HepG2 (cell line): ENCODE results near the gene PLCXD3. TPM values are rescaled to one million over a fixed set of nuclear protein-coding genes. Genes with fewer than 3 reads are reported as not detected.
"Not testable (repeated sequence)": the region's sequence is repeated elsewhere in the genome, so short reads cannot be mapped to it uniquely, and the experiment has no call there.

Experiments used
- ATAC-seq: fragments of 200-7000 bp; cut with Tn5 transposase; 3 replicates; pipeline ENCODE4 v1.9.1; 2020; ENCODE audit warnings: mild to moderate bottlenecking, moderate library complexity
- BruUV-seq: library from RNA; stranded (reverse); fragments of 400-500 nt; replicated peaks from 2 replicates; lab custom pipeline; 2021; lab: Mats Ljungman, UMichigan
- CTCF ChIA-PET: fragments of 300-600 bp; formaldehyde crosslinking; extraction: SDS; loops from one replicate; lab custom pipeline; 2021; ENCODE audit warnings: low total read pairs, inconsistent platforms, low intra/inter-chr PET ratio; lab: Yijun Ruan, JAX
- POLR2A ChIA-PET: fragments of 350-600 bp; sonication (Branson Sonifier 250); formaldehyde crosslinking; loops from one replicate; lab custom pipeline; 2020; ENCODE audit warnings: antibody characterized with exemption, inconsistent platforms; lab: Yijun Ruan, JAX
- DNase-seq: peaks from one replicate; pipeline ENCODE4 v3.0.0-alpha.2; 2015; ENCODE audit warnings: low spot score
- FAIRE-seq: peaks from 3 replicates; lab custom pipeline; 2011; peaks lifted over from hg19 to GRCh38; lab: Jason Lieb, UNC
- H2AFZ ChIP-seq: one replicate; pipeline ENCODE4 v1.6.1; 2011; ENCODE audit warnings: low read length, inconsistent platforms
- H3K27ac ChIP-seq: fragments of 300-600 bp; 3 replicates; pipeline ENCODE4 v1.8.0; 2011; ENCODE audit warnings: mixed run types, mild to moderate bottlenecking, mixed read lengths, low read length, inconsistent platforms; ENCODE audit not compliant: insufficient read depth; ENCODE audit errors: extremely low read length
- H3K27me3 ChIP-seq, 2 experiments: fragments of 200-600 bp in 1 of 2; 2 replicates in 1 of 2; 3 replicates in 1 of 2; pipeline versions ENCODE4 v1.6.0 to v1.8.0; 2011; ENCODE audit warnings: low read length in 2 of 2, mild to moderate bottlenecking in 2 of 2, moderate library complexity in 2 of 2, inconsistent platforms in 1 of 2; ENCODE audit not compliant: insufficient read depth in 2 of 2, control insufficient read depth in 1 of 2
- H3K36me3 ChIP-seq, 2 experiments: fragments of 200-600 bp in 1 of 2; replicated peaks in 1 of 2; 2 replicates in 1 of 2; 3 replicates in 1 of 2; pipeline versions ENCODE4 v1.5.1 to v1.8.0; 2011; ENCODE audit warnings: low read length in 2 of 2, inconsistent platforms in 1 of 2; ENCODE audit not compliant: insufficient read depth in 2 of 2, control insufficient read depth in 1 of 2
- H3K4me1 ChIP-seq: 2 replicates; pipeline ENCODE4 v1.5.1; 2012; ENCODE audit warnings: low read length, inconsistent platforms; ENCODE audit not compliant: insufficient read depth
- H3K4me2 ChIP-seq: 2 replicates; pipeline ENCODE4 v1.6.0; 2011; ENCODE audit warnings: low read depth, low read length, inconsistent platforms
- H3K4me3 ChIP-seq, 3 experiments: fragments of 200-600 bp in 1 of 3; sonication (generic), shearing (Covaris generic) in 1 of 3; replicated peaks in 1 of 3; 2 replicates each; pipeline ENCODE4 v1.5.1; 2011 to 2016; ENCODE audit warnings: low read length in 3 of 3, inconsistent platforms in 2 of 3, low read depth in 2 of 3, mild to moderate bottlenecking in 2 of 3, control low read depth in 1 of 3, mixed read lengths in 1 of 3; ENCODE audit not compliant: insufficient read depth in 1 of 3
- H3K79me2 ChIP-seq: one replicate; pipeline ENCODE4 v1.6.1; 2011; ENCODE audit warnings: low read length, inconsistent platforms; ENCODE audit not compliant: insufficient read depth
- H3K9ac ChIP-seq: 2 replicates; pipeline ENCODE4 v1.6.0; 2011; ENCODE audit warnings: mild to moderate bottlenecking, low read depth, low read length, inconsistent platforms; ENCODE audit not compliant: insufficient read depth
- H3K9me3 ChIP-seq: 2 replicates; pipeline ENCODE4 v1.5.1; 2012; ENCODE audit warnings: mild to moderate bottlenecking, low read length
- H4K20me1 ChIP-seq: 2 replicates; pipeline ENCODE4 v1.6.0; 2011; ENCODE audit warnings: inconsistent platforms, mild to moderate bottlenecking, low read length, moderate library complexity; ENCODE audit not compliant: insufficient read depth
- EHMT2 ChIP-seq: fragments of 200-600 bp; sonication (generic); IDR thresholded peaks from 2 replicates; pipeline ENCODE4 v1.7.0; 2017; ENCODE audit warnings: antibody characterized with exemption, low read depth, low read length, borderline replicate concordance
- GLMP ChIP-seq: sonication (generic); formaldehyde crosslinking; IDR thresholded peaks from 2 replicates; pipeline ENCODE4 v1.9.0; 2021; ENCODE audit warnings: missing genetic modification reagents, mild to moderate bottlenecking, borderline replicate concordance
- MAF1 ChIP-seq: sonication (generic); formaldehyde crosslinking; IDR thresholded peaks from 2 replicates; pipeline ENCODE4 v1.5.0; 2020; ENCODE audit warnings: missing genetic modification reagents, borderline replicate concordance
- MAFG ChIP-seq: sonication (generic); formaldehyde crosslinking; IDR thresholded peaks from 2 replicates; pipeline ENCODE4 v1.5.1; 2020; ENCODE audit warnings: mild to moderate bottlenecking, missing genetic modification reagents
- NR2F2 ChIP-seq: IDR thresholded peaks from 2 replicates; pipeline ENCODE4 v1.6.1; 2012; ENCODE audit warnings: low read depth, inconsistent platforms, borderline replicate concordance
- POLR2AphosphoS2 ChIP-seq: IDR thresholded peaks from 2 replicates; pipeline ENCODE4 v1.6.1; 2011; ENCODE audit warnings: low read depth, low read length, improper control_type of control experiment
- RARG ChIP-seq: sonication (generic); formaldehyde crosslinking; IDR thresholded peaks from 2 replicates; pipeline ENCODE4 v1.4.0; 2020; ENCODE audit warnings: low read depth, mild to moderate bottlenecking, missing genetic modification reagents
- REL ChIP-seq: sonication (generic); formaldehyde crosslinking; conservative IDR thresholded peaks from 2 replicates; pipeline ENCODE4 v1.8.0; 2022; ENCODE audit warnings: mild to moderate bottlenecking, missing genetic modification reagents, moderate library complexity
- SMAD3 ChIP-seq: sonication (generic); formaldehyde crosslinking; IDR thresholded peaks from 2 replicates; pipeline ENCODE4 v1.4.0; 2020; ENCODE audit warnings: missing genetic modification reagents
- SP140L ChIP-seq: sonication (generic); formaldehyde crosslinking; IDR thresholded peaks from 2 replicates; pipeline ENCODE4 v1.4.0; 2020; ENCODE audit warnings: missing genetic modification reagents, borderline replicate concordance
- ZNF251 ChIP-seq: sonication (generic); formaldehyde crosslinking; IDR thresholded peaks from 2 replicates; pipeline ENCODE4 v1.9.0; 2021; ENCODE audit warnings: mild to moderate bottlenecking, missing genetic modification reagents
- ZNF432 ChIP-seq: sonication (generic); formaldehyde crosslinking; IDR thresholded peaks from 2 replicates; pipeline ENCODE4 v1.5.0; 2020; ENCODE audit warnings: missing genetic modification reagents, mild to moderate bottlenecking, borderline replicate concordance
- ZNF562 ChIP-seq: sonication (generic); formaldehyde crosslinking; IDR thresholded peaks from 2 replicates; pipeline ENCODE4 v1.8.0; 2022; ENCODE audit warnings: missing genetic modification reagents, borderline replicate concordance
- ZNF567 ChIP-seq: sonication (generic); formaldehyde crosslinking; IDR thresholded peaks from 2 replicates; pipeline ENCODE4 v1.8.1; 2023; ENCODE audit warnings: mild to moderate bottlenecking, missing genetic modification reagents, borderline replicate concordance
- ZNF75D ChIP-seq: sonication (generic); formaldehyde crosslinking; IDR thresholded peaks from 2 replicates; pipeline ENCODE4 v1.8.1; 2023; ENCODE audit warnings: missing genetic modification reagents, mild to moderate bottlenecking, borderline replicate concordance
- ZNF83 ChIP-seq: sonication (generic); formaldehyde crosslinking; IDR thresholded peaks from 2 replicates; pipeline ENCODE4 v1.4.0; 2020; ENCODE audit warnings: missing genetic modification reagents, mild to moderate bottlenecking, borderline replicate concordance
- ZNF850 ChIP-seq: sonication (generic); formaldehyde crosslinking; conservative IDR thresholded peaks from 2 replicates; pipeline ENCODE4 v1.9.0; 2021; ENCODE audit warnings: mild to moderate bottlenecking, missing genetic modification reagents
- ZSCAN22 ChIP-seq: sonication (generic); formaldehyde crosslinking; IDR thresholded peaks from 2 replicates; pipeline ENCODE4 v1.4.0; 2020; ENCODE audit warnings: mild to moderate bottlenecking, missing genetic modification reagents
- WGBS: methylation state at CpG from one replicate; pipeline ENCODE4 v1.1.6; 2017; ENCODE audit warnings: low lambda C conversion rate; 5-methylcytosine and 5-hydroxymethylcytosine counted together
- in situ Hi-C: cut with HindIII; loops from 2 replicates; pipeline ENCODE4 v1.10.0; 2017; ENCODE audit warnings: low pct_unique_long_range_greater_than_20kb; ENCODE audit not compliant: extremely low pct_ligation_motif_present
- intact Hi-C: fragments of 100-400 bp; cut with micrococcal nuclease; formaldehyde crosslinking; loops from one replicate; pipeline ENCODE4 v1.10.0; 2022; ENCODE audit not compliant: unreplicated experiment
- polyA plus RNA-seq, 8 experiments: library from polyadenylated mRNA; depleted of rRNA in 3 of 8; stranded (reverse) in 7 of 8; unstranded in 1 of 8; fragments of >200 nt; fragmentation: Illumina TruSeq in 4 of 8; extraction: Trizol in 4 of 8; gene quantifications; 2 replicates each; pipeline versions ENCODE4 v1.2.1 to v1.2.3, GENCODE V29; 2011 to 2016; ENCODE audit warnings: low read depth in 4 of 8, missing spikeins in 1 of 8, mixed read lengths in 1 of 8; ENCODE audit not compliant: insufficient read depth in 1 of 8
- total RNA-seq, 5 experiments: library from RNA; depleted of rRNA; stranded (reverse); fragments of >200 nt; fragmentation: Illumina TruSeq; extraction: Trizol; gene quantifications; 2 replicates each; pipeline ENCODE4 v1.2.3, GENCODE V29; 2016; ENCODE audit warnings: low read depth in 1 of 5
- TF ChIP-seq, protein P1 (sequence below): sonication (generic); formaldehyde crosslinking; IDR thresholded peaks from 2 replicates; pipeline ENCODE4 v1.8.0; 2022; ENCODE audit warnings: mild to moderate bottlenecking, missing genetic modification reagents
- TF ChIP-seq, protein P2 (sequence below): sonication (generic); formaldehyde crosslinking; IDR thresholded peaks from 2 replicates; pipeline ENCODE4 v1.9.0; 2021; ENCODE audit warnings: missing genetic modification reagents, borderline replicate concordance

The PLCXD3 gene
- total and polyA plus RNA-seq, 2 of the 13 experiments (the other 11 are each of a cell fraction or from before 2014, with no cell fraction given), result not detected

- in situ Hi-C loops, result no loop called here
- CTCF ChIA-PET, result no interaction called here
These were observed 185.3 kb downstream of the PLCXD3 start for GRCh38 chr5:41325074-41325473.

GRCh38 chr5:41322826-41323225 is 187.6 kb downstream of the PLCXD3 start:
- H3K27me3 ChIP-seq, H3K36me3 ChIP-seq, H3K9ac ChIP-seq, intact Hi-C loops, H3K27ac ChIP-seq, H3K4me2 ChIP-seq, POLR2A ChIA-PET, H2AFZ ChIP-seq, ATAC-seq, H4K20me1 ChIP-seq, in situ Hi-C loops, H3K9me3 ChIP-seq, BruUV-seq, CTCF ChIA-PET, H3K4me3 ChIP-seq, H3K79me2 ChIP-seq, FAIRE-seq, DNase-seq, H3K4me1 ChIP-seq: not testable (repeated sequence)
- WGBS, result 8% methylated on average over 3 of the region's 3 CpGs

More at GRCh38 chr5:41325074-41325473, 185.3 kb downstream of the PLCXD3 start:
- H3K27ac ChIP-seq, result no peak overlapping the region
- H4K20me1 ChIP-seq, result no peaks in the 10 kb centered on the region
- FAIRE-seq (no peak), DNase-seq (no peak), ATAC-seq (no peak)
- POLR2A ChIA-PET, result no interaction called here
- intact Hi-C loops, result no loop called here
- no peak overlapping the region for H3K4me2 ChIP-seq
- no TSS peak for BruUV-seq
- H3K9me3 ChIP-seq, result no peaks in the 10 kb centered on the region
- no peaks in the 10 kb centered on the region for H3K79me2 ChIP-seq
- H3K4me1 ChIP-seq, result no peaks in the 10 kb centered on the region
- no peaks in the 10 kb centered on the region for H3K27me3 ChIP-seq
- no peak overlapping the region for H3K4me3 ChIP-seq
- no peaks in the 10 kb centered on the region for H3K36me3 ChIP-seq
- H2AFZ ChIP-seq, result no peak overlapping the region
- no peak overlapping the region for H3K9ac ChIP-seq
- TF ChIP-seq, protein P1, sequence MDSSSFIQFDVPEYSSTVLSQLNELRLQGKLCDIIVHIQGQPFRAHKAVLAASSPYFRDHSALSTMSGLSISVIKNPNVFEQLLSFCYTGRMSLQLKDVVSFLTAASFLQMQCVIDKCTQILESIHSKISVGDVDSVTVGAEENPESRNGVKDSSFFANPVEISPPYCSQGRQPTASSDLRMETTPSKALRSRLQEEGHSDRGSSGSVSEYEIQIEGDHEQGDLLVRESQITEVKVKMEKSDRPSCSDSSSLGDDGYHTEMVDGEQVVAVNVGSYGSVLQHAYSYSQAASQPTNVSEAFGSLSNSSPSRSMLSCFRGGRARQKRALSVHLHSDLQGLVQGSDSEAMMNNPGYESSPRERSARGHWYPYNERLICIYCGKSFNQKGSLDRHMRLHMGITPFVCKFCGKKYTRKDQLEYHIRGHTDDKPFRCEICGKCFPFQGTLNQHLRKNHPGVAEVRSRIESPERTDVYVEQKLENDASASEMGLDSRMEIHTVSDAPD (CRISPR knock-in tag), result no peak
- TF ChIP-seq SMAD3 (CRISPR knock-in tag) (no peak), REL (CRISPR knock-in tag) (no peak), ZNF432 (CRISPR knock-in tag) (no peak), NR2F2 (no peak), ZNF251 (CRISPR knock-in tag) (no peak), MAFG (CRISPR knock-in tag) (no peak), SP140L (no peak), ZNF75D (no peak), ZNF83 (CRISPR knock-in tag) (no peak), ZNF567 (no peak), ZNF562 (CRISPR knock-in tag) (no peak), EHMT2 (no peak), ZSCAN22 (CRISPR knock-in tag) (no peak), MAF1 (no peak), POLR2AphosphoS2 (no peak), GLMP (CRISPR knock-in tag) (no peak), RARG (no peak), ZNF850 (CRISPR knock-in tag) (no peak)
- TF ChIP-seq, protein P2, sequence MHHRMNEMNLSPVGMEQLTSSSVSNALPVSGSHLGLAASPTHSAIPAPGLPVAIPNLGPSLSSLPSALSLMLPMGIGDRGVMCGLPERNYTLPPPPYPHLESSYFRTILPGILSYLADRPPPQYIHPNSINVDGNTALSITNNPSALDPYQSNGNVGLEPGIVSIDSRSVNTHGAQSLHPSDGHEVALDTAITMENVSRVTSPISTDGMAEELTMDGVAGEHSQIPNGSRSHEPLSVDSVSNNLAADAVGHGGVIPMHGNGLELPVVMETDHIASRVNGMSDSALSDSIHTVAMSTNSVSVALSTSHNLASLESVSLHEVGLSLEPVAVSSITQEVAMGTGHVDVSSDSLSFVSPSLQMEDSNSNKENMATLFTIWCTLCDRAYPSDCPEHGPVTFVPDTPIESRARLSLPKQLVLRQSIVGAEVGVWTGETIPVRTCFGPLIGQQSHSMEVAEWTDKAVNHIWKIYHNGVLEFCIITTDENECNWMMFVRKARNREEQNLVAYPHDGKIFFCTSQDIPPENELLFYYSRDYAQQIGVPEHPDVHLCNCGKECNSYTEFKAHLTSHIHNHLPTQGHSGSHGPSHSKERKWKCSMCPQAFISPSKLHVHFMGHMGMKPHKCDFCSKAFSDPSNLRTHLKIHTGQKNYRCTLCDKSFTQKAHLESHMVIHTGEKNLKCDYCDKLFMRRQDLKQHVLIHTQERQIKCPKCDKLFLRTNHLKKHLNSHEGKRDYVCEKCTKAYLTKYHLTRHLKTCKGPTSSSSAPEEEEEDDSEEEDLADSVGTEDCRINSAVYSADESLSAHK (CRISPR knock-in tag), result no peak
- TF ChIP-seq, all 625 proteins: peak for 0
- 29% methylated on average over 2 of the region's 2 CpGs for WGBS
